Prostate gland (tissue), 2 donors: ENCODE data around the gene PHF23.

Source experiments
- POLR2AphosphoS5 ChIP-seq: sonication (generic); formaldehyde crosslinking; IDR thresholded peaks from one replicate; pipeline ENCODE4 v1.6.1; 2017; ENCODE audit warnings: antibody characterized with exemption
- TF ChIP-seq, protein P1 (sequence below), 4 experiments: fragments of 200-600 bp in 2 of 4; fragments of 450-650 bp in 2 of 4; sonication (generic) in 2 of 4; IDR thresholded peaks; 1 replicate in 3 of 4; 2 replicates in 1 of 4; pipeline ENCODE4 v1.5.1; 2016 to 2019; ENCODE audit warnings: antibody characterized with exemption in 4 of 4, mild to moderate bottlenecking in 2 of 4, moderate library complexity in 2 of 4

DNA sequence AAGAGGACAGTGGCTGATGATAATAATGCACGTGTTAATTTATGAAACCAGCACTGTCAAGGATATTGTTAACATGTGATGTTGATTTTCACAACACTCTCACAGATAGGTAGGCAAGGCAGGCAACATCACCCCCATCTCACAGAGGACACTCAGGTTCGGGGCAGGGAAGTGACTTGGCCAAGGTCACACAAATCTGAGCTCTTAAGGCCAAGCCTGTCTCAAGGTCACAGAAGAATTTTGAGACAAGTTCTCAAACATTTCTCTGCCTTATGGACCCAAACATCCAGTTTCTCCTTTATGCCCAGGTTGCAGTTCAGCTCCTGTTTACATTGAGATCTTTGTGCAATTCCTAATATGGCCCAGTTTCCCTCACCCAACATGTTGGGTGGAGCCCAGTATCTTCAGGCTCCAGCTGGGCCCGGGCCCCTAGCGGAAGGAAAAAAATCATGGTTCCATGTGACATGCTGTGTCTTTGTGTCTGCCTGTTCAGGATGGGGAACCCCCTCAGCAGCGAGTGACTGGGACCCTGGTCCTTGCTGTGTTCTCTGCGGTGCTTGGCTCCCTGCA, 43.6 kb upstream of the PHF23 start:
- TF ChIP-seq, protein P1, sequence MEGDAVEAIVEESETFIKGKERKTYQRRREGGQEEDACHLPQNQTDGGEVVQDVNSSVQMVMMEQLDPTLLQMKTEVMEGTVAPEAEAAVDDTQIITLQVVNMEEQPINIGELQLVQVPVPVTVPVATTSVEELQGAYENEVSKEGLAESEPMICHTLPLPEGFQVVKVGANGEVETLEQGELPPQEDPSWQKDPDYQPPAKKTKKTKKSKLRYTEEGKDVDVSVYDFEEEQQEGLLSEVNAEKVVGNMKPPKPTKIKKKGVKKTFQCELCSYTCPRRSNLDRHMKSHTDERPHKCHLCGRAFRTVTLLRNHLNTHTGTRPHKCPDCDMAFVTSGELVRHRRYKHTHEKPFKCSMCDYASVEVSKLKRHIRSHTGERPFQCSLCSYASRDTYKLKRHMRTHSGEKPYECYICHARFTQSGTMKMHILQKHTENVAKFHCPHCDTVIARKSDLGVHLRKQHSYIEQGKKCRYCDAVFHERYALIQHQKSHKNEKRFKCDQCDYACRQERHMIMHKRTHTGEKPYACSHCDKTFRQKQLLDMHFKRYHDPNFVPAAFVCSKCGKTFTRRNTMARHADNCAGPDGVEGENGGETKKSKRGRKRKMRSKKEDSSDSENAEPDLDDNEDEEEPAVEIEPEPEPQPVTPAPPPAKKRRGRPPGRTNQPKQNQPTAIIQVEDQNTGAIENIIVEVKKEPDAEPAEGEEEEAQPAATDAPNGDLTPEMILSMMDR (IDR thresholded peaks at IDR 0.05), result no peak
- no peak for TF ChIP-seq POLR2AphosphoS5
